ENCODE data around the gene MAP2.

MAP2 gene

GRCh38 chr2:209648714-209649113 is 224.9 kb downstream of the MAP2 start:
- no peak for DNase-seq (ENCODE audit: low read depth, low spot score)

DNA sequence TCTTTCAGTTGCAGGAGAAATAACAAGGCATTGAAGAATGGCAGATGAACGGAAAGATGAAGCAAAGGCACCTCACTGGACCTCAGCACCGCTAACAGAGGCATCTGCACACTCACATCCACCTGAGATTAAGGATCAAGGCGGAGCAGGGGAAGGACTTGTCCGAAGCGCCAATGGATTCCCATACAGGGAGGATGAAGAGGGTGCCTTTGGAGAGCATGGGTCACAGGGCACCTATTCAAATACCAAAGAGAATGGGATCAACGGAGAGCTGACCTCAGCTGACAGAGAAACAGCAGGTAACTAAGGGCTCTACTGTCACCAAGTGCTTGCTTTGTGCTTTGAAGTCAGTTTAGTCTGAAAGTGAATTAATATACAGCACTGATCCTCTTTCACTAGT is 229.3 kb downstream of the MAP2 start:
- DNase-seq (ENCODE audit: low read depth, low spot score), result no peak

DNA sequence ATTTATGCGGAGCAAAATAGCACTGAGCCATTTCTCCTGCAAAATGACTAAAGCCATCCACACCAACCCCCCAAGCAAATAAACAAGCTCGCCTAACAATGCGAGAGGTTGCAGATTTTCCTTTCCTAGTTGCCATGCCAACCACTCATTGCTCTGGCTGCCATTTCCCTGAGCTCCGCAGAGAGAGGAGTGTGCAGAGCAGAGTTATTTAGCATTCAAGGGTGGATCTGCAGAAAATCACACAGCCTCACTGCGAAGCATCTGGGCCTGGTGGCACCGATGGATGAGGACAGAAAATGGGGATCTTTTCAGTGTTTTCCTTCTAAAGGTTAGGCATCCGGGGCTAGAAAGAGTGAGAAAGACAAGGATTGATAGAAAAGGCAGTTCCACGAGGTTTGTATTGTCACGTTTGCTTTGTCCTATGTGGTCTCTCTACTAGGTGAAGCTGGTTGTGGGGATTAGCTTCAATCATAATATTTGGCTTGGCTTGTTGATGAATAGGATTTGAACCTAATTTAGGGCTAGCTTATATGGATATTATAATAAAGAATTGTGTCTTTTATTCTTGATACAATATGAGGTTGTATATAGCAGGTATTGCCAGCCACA is 237.5 kb downstream of the MAP2 start:
- DNase-seq (ENCODE audit: low read depth, low spot score), result peak; percentile 28

- DNase-seq (ENCODE audit: low read depth, low spot score), result no peak
Measured at GRCh38 chr2:209662021-209662420, 238.2 kb downstream of the MAP2 start.

DNA sequence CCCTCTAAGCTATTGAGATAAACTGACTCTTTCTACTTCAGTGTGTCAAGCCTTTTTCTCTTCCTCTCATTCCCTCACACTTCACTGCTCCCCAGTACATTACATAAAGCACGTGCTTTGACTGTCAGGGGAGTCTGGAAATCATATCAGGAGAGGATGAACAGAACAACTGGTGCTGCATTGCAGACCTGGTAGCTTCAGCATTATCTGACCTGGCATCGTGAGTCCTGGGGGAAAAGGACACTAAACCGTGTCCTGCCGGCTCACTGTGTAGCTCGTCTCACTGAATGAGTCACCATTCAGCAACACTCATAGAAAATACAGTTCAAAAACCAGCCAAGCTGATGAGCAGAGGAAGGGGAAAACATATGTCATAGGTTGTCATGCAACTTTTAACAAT is 239.3 kb downstream of the MAP2 start:
- DNase-seq (ENCODE audit: low read depth, low spot score), result no peak

DNA sequence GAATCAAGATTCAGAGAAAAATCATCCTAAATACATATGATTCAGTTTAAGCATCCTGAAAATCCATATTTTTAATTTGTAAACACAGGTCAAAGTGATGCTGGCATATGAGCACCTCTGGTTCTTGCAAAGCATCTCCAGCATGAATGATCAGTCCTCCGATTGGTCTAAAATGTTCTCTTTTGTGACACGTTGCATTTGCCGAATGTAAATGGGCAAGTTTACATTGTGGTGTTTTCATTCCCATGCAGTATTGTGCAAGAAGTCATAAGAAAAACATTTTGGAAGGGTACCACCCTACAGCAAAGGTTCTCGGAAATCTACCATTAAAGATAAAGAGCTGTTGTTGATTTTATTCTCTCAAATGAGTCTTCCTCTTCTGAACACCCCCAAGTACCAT is 239.8 kb downstream of the MAP2 start:
- no peak for DNase-seq (ENCODE audit: low read depth, low spot score)

DNA sequence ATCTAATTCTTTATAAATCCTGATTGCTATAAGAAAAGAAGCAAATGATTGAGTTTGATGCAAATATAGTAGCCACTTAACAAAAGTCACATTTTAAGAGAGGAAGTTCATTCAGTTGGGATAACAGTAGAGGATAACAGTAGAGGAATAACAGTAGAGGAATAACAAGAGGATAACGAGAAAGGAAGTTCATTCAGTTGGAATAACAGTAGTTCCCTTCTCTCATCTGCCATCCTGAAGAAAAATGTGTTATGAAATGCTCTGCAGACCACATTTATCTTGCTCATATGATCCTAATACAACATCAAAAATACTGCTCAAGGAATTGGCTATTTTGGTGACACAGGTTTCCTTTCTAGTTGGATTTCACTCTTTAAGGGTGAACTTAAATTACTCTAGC is 242.4 kb downstream of the MAP2 start:
- DNase-seq (ENCODE audit: low read depth, low spot score), result no peak

DNA sequence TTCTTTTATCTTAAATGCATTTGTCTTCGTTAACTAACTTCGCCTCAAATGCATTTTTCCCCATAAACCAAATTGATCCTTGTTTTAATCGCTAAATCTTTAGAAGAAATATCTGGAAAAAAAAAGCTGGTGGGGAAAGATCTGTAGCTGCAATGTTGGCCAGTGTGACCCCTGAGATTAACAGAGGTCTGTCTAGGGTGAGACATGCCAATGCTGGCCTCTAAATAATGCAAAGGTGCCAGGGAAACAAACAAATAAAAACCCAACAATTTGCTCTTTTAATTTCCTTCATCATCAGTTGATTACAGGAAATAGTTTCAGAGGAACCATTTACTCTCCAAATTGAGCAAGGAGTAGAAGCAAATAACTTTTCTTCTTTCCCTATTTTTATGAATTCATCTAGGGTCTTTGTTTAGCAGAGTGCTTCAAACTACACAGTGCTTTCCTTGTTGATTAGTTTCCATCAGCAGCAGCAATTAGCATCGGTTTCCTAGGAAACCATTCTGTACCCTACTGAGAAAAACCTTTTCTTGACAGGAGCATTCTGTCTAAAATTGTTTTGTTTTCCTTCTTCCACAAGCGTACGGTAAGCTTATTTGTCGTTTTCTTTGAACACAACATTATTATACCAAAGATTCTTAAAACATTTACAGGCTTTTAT is 247.3 kb downstream of the MAP2 start:
- no peak for DNase-seq (ENCODE audit: low read depth, low spot score)

DNA sequence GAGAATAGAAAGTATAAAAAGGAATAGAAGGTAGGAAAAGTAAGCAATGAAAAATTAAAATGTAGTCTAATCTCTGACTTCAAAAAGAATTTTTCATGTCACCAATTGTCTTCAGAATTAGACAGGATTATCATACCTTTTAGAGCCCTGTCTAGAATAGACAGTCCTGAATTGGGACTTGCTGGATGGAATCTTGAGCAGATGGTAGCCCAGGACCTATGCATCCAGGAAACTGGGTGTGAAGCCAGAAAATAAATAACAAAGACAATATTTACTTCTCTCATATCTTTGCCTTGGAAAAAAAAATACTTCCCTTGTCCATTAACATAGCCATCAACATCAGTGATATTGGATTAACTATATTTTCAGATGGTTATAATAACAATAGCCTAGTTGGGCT is 250.0 kb downstream of the MAP2 start:
- no peak for DNase-seq (ENCODE audit: low read depth, low spot score)

- no peak for DNase-seq (ENCODE audit: low read depth, low spot score)
Measured at GRCh38 chr2:209680596-209680995, 256.7 kb downstream of the MAP2 start.

DNA sequence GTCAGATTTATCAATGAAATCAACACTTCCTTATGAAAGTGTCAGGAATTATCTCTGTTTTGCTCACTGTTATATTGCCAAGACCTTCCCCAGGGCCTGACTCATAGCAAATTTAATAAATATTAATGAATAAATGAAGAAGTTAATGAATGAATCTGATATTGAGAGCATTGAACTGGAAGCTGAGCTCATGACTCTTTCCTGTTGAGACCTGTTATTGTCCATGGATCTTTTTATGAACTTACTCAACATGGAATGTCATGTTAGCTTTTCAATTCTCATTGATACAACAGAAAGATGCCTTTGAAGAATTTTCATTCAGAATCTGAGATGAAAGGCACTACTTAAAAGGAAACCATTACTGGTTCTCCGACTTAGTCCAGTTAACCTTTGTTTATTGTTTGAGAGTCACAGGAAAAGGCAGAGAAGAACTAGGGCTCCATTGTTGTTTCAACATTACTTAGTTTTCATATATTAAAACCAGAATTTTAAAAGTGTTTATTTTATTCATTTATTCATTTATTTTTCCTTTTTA is 257.4 kb downstream of the MAP2 start:
- DNase-seq (ENCODE audit: low read depth, low spot score), result no peak

DNA sequence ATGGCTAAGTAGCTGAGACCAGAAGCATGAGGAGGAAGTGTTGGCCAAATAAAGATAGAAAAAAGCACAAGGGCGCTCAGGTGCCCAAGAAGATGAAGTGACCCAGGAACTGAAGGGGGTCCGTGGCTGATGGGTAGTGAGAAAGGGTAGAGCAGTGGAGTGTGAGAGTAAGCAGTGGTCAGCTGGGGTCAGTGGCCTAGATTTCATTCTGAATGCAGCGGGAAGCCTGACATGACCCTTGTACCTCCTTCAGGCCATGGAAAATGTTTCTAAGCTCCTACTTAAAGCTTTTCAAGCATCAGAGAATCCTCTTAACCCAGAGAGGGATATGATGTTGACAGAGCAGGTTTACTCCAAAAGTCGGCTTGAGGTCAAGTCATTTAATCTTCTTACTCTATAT is 258.8 kb downstream of the MAP2 start:
- DNase-seq (ENCODE audit: low read depth, low spot score), result no peak

GRCh38 chr2:209685340-209685739 is 261.5 kb downstream of the MAP2 start:
- DNase-seq (ENCODE audit: low read depth, low spot score), result no peak

- no peak for DNase-seq (ENCODE audit: low read depth, low spot score)
Measured at GRCh38 chr2:209685963-209686362, 262.1 kb downstream of the MAP2 start.

DNA sequence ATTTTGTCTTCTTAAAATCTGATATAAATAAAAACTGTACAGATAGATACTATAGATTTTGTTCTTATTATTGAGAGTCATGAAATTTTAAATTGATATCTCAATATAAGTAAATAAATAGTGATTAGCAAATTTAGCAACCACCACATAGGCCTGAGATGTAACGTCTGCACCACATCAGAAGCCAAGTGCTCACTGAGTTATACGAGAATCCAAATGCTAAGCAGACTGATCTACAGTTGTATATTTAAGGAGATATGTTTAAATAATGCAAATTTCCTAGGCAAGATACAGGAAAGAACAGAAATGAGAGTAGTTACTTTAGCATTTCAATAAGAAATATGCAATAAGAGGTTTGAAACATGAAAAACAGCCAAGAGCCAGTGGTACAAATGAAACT is 262.6 kb downstream of the MAP2 start:
- no peak for DNase-seq (ENCODE audit: low read depth, low spot score)

DNA sequence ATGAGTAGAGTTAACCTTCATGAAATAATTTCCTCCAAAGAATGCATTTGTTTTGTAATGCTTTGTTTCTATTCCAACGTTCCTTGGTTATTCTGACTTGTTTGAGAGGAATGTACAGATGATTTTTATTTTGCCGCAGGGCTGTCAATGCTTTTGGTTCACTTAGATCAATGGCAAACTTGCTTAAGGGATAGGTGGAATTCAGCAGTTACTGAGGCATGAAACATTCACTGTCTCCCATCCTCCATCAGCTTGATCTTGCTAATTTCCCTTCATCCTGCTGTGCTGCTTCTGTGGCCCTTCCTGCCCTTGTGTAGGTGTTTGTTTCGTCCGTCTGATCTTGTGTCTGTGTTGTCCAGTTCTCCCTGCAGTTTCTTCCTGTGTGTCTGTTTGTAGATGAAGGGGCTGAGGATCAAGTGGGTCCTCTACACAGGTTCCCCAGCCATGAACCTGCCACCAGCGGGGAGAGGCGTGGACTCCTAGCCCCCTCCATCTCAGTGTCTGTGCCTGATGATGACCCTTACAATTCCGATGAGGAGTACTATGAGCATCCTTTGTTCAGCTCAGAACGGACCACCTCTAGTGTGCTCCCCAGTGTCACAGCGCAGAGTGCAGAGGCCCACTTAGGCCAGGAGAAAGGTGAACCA is 263.6 kb downstream of the MAP2 start:
- DNase-seq (ENCODE audit: low read depth, low spot score), result no peak

GRCh38 chr2:209688385-209688784 is 264.5 kb downstream of the MAP2 start:
- DNase-seq (ENCODE audit: low read depth, low spot score), result no peak

DNA sequence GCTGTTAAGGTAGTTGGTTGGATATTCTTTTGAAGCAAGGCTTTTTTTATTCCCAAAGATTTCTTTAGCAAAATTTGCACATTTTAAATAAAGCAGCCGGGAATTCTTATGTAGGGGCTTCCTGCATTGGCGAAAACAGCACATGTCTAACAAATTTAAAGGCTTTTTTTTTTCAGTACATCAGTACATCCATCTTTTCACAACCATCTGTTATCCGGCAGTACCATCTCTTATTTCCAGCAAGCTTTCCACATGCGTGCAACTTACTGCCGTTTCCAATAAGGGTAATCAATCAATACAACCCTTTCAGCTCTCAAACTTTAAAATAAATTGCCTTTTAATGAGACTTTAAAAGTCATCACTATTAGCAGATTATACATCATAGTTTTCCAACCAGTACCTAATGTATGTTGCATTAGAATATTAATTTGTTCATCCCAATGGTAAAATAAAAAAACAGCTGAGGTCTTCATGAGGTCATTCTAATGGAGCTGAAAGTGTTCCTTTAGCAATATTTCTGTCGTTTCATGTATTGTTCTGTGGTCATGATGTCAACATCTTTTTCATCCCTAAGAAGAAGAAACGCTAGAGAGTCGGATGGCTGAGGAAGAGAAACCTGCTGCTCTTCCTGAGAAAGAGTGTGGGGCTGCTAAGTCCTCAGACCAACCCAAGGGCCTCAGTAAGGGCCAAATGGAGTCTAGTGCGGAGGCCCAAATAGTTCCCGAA is 266.3 kb downstream of the MAP2 start:
- no peak for DNase-seq (ENCODE audit: low read depth, low spot score)

- DNase-seq (ENCODE audit: low read depth, low spot score), result no peak
Measured at GRCh38 chr2:209694748-209695147, 270.9 kb downstream of the MAP2 start.

DNA sequence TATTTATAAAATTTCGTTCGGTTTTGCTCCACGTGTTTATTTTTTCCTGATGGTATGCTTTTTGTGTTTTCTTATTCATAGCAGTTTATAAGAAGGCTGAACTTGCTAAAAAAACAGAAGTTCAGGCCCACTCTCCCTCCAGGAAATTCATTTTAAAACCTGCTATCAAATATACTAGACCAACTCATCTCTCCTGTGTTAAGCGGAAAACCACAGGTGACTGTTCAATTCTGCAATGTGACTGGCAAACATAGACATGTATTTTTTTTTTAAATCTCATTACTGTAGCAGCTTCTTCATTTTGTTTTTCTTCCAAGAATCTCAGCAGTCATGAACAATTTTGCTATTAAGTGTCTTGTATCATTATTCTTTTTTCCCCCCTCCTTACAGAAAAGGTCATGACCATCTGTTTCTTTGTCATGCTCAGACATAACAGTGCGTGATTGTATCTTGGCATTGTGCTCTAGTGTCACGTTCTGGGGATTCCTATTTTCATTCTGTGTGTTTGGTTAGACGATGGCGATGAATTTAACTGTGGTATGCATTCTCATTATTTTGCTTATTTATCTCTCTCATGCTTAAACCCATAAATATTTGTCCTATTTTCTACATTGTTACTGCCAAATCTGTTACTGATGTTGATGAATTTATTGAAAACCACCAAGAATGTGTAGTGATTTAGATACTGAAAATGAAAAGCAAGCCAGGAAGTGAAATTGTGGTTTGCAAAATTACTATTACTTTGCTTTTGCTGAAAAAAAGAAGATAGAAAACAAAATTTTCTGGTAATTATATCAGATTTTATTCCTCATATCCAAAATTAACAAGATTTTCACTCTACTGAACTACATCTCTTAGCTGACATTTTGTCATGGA is 273.2 kb downstream of the MAP2 start:
- no peak for DNase-seq (ENCODE audit: low read depth, low spot score)

DNA sequence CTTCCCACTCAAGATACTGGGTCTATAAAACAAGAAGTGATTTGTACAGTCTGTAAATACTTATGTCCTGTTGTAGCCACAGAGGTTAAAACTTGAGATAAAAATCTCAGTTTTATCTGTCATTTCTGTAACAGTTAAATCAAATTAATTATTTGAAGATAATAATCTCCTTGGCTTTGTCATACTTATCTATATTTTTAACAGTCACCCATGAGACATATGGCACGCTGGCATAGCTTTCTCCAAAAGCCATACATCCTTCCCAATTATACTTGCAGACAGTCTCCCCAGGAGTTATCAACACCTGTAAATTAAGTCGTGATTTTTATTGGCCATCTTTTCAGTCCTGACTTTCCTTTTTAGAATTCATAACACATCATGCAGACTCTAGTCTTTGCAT is 278.9 kb downstream of the MAP2 start:
- no peak for DNase-seq (ENCODE audit: low read depth, low spot score)

Measured in iPS DF 19.7 (cell line).